Measurements from ENCODE around the gene LYRM4. TPM values are rescaled to one million over a fixed set of nuclear protein-coding genes. Genes with fewer than 3 reads are reported as not detected.

LYRM4 gene
- total RNA-seq, 1 donor from 2014 or later = 27.8 TPM

DNA sequence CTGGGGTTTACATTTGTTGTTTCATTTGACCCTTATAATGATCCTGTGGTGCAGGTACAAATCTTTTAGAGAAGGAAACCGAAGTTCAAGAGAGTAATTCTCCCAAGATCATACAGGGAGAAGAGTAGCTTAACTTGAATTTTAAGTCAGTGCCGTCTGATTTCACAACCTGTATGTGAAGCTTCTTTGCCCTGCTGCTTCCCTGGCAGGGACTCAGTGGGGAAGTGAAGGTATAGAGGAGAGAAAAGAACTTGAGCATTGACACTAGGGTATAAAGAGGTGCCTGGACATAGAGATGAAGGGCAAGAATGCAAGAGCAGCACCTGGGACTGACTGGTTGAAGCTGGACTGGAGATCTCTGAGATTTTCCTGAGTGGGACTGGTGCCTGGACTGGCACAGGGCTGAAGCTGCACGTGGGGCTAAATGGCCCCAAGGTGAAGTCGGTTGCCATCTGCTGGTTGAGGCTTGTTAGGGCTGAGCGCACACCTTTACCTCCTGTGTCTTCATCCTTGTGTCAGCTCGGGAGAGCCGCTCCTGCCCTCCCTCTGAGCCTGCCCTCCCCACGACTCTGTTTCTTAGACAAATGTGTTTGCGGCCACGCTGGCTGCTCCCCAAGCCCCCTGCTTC, 42.4 kb upstream of the LYRM4 start:
- TF ChIP-seq, protein P1, sequence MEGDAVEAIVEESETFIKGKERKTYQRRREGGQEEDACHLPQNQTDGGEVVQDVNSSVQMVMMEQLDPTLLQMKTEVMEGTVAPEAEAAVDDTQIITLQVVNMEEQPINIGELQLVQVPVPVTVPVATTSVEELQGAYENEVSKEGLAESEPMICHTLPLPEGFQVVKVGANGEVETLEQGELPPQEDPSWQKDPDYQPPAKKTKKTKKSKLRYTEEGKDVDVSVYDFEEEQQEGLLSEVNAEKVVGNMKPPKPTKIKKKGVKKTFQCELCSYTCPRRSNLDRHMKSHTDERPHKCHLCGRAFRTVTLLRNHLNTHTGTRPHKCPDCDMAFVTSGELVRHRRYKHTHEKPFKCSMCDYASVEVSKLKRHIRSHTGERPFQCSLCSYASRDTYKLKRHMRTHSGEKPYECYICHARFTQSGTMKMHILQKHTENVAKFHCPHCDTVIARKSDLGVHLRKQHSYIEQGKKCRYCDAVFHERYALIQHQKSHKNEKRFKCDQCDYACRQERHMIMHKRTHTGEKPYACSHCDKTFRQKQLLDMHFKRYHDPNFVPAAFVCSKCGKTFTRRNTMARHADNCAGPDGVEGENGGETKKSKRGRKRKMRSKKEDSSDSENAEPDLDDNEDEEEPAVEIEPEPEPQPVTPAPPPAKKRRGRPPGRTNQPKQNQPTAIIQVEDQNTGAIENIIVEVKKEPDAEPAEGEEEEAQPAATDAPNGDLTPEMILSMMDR (IDR thresholded peaks at IDR 0.05; ENCODE audit: insufficient read depth, low read length, poor library complexity, severe bottlenecking) = peak; percentile 79
- H3K4me3 ChIP-seq (ENCODE audit: low read depth, low read length) = no peak overlapping the region
- H3K36me3 ChIP-seq (ENCODE audit: control insufficient read depth, insufficient read depth, low read length) = no peaks in the 10 kb centered on the region
- H3K27me3 ChIP-seq (ENCODE audit: control insufficient read depth, insufficient read depth, low read length) = no peaks in the 10 kb centered on the region
- DNase-seq (ENCODE audit: low read depth) = no peak

DNA sequence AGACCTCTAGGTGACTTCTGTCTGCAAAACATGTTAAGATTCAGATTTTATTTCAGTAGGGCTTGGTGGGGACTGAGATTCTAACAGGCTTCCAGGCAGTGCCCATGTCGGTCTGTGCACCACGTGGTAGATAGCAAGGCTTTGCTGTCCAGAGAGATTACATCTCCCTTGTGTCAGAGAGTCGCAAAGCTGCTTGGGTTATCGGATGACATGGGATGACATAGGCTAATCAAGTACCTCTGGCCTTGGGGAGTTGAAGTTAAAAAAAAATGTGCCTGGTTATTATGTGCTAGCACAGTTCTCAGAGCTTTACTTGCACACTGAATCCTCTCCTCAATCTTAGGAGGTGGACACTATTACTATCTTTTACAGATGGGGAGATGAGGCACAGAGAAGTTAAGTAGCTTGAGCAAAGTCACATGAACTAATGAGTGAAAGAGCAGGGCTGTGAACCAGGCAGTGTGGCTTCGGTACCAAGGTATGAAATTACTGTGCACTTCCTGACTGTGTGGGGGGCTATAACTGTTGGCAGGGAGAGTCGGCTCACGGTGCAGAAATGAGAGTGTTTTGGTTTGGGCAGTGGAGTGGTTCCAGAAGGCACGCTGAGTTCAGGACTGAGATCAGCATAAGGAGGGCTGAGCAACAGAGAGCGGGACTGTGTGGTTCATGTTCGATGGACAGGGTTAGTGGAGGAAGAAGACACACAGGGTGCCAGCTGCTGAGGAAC, 41.6 kb upstream of the LYRM4 start:
- Histone ChIP-seq H3K36me3 (ENCODE audit: control insufficient read depth, insufficient read depth, low read length) (no peaks in the 10 kb centered on the region), H3K4me3 (ENCODE audit: low read depth, low read length) (no peak overlapping the region), H3K27me3 (ENCODE audit: control insufficient read depth, insufficient read depth, low read length) (no peaks in the 10 kb centered on the region)
- TF ChIP-seq, protein P1 (IDR thresholded peaks at IDR 0.05; ENCODE audit: insufficient read depth, low read length, poor library complexity, severe bottlenecking) = no peak
- no peak for DNase-seq (ENCODE audit: low read depth)

DNA sequence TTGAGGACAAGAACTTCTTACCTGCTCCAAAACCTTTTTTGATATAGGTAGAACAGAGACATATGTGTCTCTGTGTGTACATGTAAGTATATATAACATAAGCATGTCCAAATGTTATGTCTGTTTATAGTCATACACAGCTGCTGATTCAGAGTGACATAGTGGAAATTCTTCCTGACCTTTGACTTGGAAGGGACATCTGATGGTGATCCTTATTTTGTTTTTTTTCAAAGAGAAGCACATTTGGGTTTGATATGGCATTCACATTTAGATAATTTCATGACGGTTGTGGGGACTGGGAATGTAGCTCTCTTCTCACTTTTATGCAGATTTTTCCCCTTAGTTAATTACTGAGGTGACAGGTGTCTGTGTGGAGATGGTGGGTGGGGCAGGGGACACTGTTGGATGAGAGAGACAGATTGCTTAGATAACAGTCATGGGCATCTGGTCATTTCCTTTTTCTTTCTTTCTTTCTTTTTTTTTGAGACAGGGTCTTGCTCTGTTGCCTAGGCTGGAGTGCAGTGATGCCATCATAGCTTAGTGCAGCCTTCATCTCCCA, 39.5 kb upstream of the LYRM4 start:
- H3K27me3 ChIP-seq (ENCODE audit: control insufficient read depth, insufficient read depth, low read length) = no peaks in the 10 kb centered on the region
- TF ChIP-seq, protein P1 (IDR thresholded peaks at IDR 0.05; ENCODE audit: insufficient read depth, low read length, poor library complexity, severe bottlenecking) = no peak
- no peak for DNase-seq (ENCODE audit: low read depth)
- H3K4me3 ChIP-seq (ENCODE audit: low read depth, low read length) = no peak overlapping the region
- no peaks in the 10 kb centered on the region for H3K36me3 ChIP-seq (ENCODE audit: control insufficient read depth, insufficient read depth, low read length)

DNA sequence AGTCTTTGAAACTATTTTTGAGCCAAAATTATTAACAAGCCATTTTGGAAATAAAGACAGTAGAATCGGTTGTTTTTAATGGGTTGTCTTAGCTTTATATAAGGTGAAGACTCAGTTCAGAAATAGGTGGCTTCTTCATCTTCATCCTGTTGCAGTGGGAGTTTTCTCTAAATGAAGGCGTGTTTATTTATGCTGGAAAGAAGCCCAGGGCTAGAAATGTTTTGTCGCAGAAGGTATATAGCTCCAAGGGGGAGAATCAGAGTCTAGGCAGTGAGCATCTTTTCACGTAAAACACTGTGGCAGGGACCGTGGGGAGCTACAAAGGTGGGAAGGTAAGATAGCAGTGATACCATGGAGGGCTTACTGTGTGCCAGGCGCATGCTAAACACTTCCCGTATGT, 34.9 kb upstream of the LYRM4 start:
- H3K27me3 ChIP-seq (ENCODE audit: control insufficient read depth, insufficient read depth, low read length) = no peaks in the 10 kb centered on the region
- H3K4me3 ChIP-seq (ENCODE audit: low read depth, low read length) = no peak overlapping the region
- no peak for DNase-seq (ENCODE audit: low read depth)
- TF ChIP-seq, protein P1 (IDR thresholded peaks at IDR 0.05; ENCODE audit: insufficient read depth, low read length, poor library complexity, severe bottlenecking) = no peak
- no peaks in the 10 kb centered on the region for H3K36me3 ChIP-seq (ENCODE audit: control insufficient read depth, insufficient read depth, low read length)

DNA sequence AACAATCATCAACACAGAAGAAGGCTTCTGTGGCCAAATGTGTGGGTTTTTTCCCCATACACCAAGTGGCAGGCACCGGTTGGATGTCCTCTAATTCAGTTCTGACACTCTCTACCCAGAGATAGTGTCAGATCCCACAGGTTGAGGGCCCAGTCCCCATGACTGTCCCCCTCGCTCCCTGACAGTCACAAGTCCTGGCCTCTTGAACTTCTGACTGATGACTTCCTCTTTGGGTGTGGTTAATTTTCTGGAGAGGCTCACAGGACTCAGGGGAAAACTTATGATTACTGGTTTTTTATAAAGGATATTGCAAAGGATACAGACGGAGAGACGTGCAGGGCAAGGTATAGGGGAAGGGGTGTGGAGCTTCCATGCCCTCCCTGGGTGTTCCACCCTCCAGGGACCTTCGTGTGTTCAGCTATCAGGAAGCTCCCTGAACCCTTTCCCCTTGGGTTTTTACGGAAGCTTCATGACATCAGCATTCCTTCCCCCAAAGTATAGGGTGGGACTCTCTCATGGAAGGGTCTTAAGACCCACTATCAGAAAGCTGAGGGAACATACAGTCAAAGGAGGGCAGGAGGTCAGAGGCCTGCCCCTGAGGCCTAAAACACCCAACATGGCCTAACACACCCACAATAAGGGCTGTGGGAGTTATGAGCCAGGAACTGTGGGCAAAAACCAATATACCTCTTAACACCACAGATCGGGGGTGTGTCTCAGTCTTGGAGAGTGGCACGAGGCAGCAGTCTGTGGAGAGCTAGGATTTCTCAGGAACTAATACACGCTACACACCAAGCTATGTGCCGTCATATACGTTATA, 33.9 kb upstream of the LYRM4 start:
- Histone ChIP-seq H3K27me3 (ENCODE audit: control insufficient read depth, insufficient read depth, low read length) (no peaks in the 10 kb centered on the region), H3K36me3 (ENCODE audit: control insufficient read depth, insufficient read depth, low read length) (no peaks in the 10 kb centered on the region), H3K4me3 (ENCODE audit: low read depth, low read length) (no peak overlapping the region)
- no peak for DNase-seq (ENCODE audit: low read depth)
- TF ChIP-seq, protein P1 (IDR thresholded peaks at IDR 0.05; ENCODE audit: insufficient read depth, low read length, poor library complexity, severe bottlenecking) = no peak

All from kidney epithelial cell (primary cell).